IMR-90 (cell line): Measurements from ENCODE around the gene GAS7. TPM values are rescaled to one million over a fixed set of nuclear protein-coding genes. Genes with fewer than 3 reads are reported as not detected.

ENCODE experiments used
- ATAC-seq: fragments of 200-7000 bp; cut with Tn5 transposase; 2 replicates; pipeline ENCODE4 v1.9.1; 2020; ENCODE audit warnings: low read depth, mild to moderate bottlenecking, moderate library complexity
- BruUV-seq: library from RNA; stranded (reverse); fragments of 400-500 nt; replicated peaks from 2 replicates; lab custom pipeline; 2021; lab: Mats Ljungman, UMichigan
- CTCF ChIA-PET: fragments of 300-600 bp; formaldehyde crosslinking; extraction: SDS; loops from one replicate; lab custom pipeline; 2021; ENCODE audit warnings: antibody characterized with exemption; lab: Yijun Ruan, JAX
- POLR2A ChIA-PET: fragments of 300-600 bp; sonication (Branson Sonifier 250); formaldehyde crosslinking; loops from one replicate; lab custom pipeline; 2022; ENCODE audit warnings: antibody characterized with exemption; ENCODE audit not compliant: unreplicated experiment; lab: Charles Lee
- DNase-seq: peaks from one replicate; pipeline ENCODE4 v3.0.0; 2013
- H2AFZ ChIP-seq: replicated peaks from 2 replicates; pipeline ENCODE3; 2013; ENCODE audit warnings: low read length, mild to moderate bottlenecking; ENCODE audit not compliant: poor library complexity
- H2AK5ac ChIP-seq: 2 replicates; pipeline ENCODE4 v1.6.1; 2013; ENCODE audit warnings: low read depth, low read length, inconsistent platforms
- H2AK9ac ChIP-seq: replicated peaks from 2 replicates; pipeline ENCODE3; 2013; ENCODE audit warnings: mild to moderate bottlenecking, low read depth, low read length, moderate library complexity; ENCODE audit not compliant: poor library complexity
- H2BK120ac ChIP-seq: 2 replicates; pipeline ENCODE4 v1.6.1; 2013; ENCODE audit warnings: low read depth, low read length, inconsistent platforms
- H2BK15ac ChIP-seq: 3 replicates; pipeline ENCODE4 v1.6.1; 2013; ENCODE audit warnings: low read depth, low read length, inconsistent platforms
- H2BK20ac ChIP-seq: 2 replicates; pipeline ENCODE4 v1.6.1; 2013; ENCODE audit warnings: low read depth, mild to moderate bottlenecking, inconsistent platforms, low read length, moderate library complexity
- H2BK5ac ChIP-seq: 2 replicates; pipeline ENCODE4 v1.6.1; 2013; ENCODE audit warnings: mild to moderate bottlenecking, low read depth, low read length, inconsistent platforms; ENCODE audit not compliant: poor library complexity, severe bottlenecking
- H3K14ac ChIP-seq: replicated peaks from 2 replicates; pipeline ENCODE4 v1.6.1; 2013; ENCODE audit warnings: low read depth, low read length, inconsistent platforms
- H3K18ac ChIP-seq: 2 replicates; pipeline ENCODE4 v1.6.1; 2013; ENCODE audit warnings: low read depth, low read length, control low read depth
- H3K23ac ChIP-seq: 2 replicates; pipeline ENCODE4 v1.6.1; 2013; ENCODE audit warnings: low read depth, low read length, inconsistent platforms
- H3K27ac ChIP-seq: 2 replicates; pipeline ENCODE4 v1.5.1; 2013; ENCODE audit warnings: mild to moderate bottlenecking, control low read depth, low read length; ENCODE audit not compliant: insufficient read depth
- H3K27me3 ChIP-seq: 2 replicates; pipeline ENCODE4 v1.6.1; 2013; ENCODE audit warnings: low read length; ENCODE audit not compliant: control insufficient read depth, insufficient read depth
- H3K36me3 ChIP-seq: 2 replicates; pipeline ENCODE4 v1.6.1; 2013; ENCODE audit warnings: low read length, mixed read lengths; ENCODE audit not compliant: control insufficient read depth, insufficient read depth
- H3K4ac ChIP-seq: 2 replicates; pipeline ENCODE4 v1.6.1; 2013; ENCODE audit warnings: low read depth, low read length, inconsistent platforms
- H3K4me1 ChIP-seq: 2 replicates; pipeline ENCODE4 v1.6.1; 2013; ENCODE audit warnings: low read length, mixed read lengths; ENCODE audit not compliant: control insufficient read depth, insufficient read depth
- H3K4me2 ChIP-seq: 2 replicates; pipeline ENCODE4 v1.6.1; 2013; ENCODE audit warnings: low read depth, mild to moderate bottlenecking, control low read depth, low read length, moderate library complexity
- H3K4me3 ChIP-seq: 2 replicates; pipeline ENCODE4 v1.5.1; 2013; ENCODE audit warnings: low read depth, mild to moderate bottlenecking, control low read depth, low read length, moderate library complexity; ENCODE audit not compliant: insufficient read depth
- H3K56ac ChIP-seq: 2 replicates; pipeline ENCODE4 v1.6.1; 2013; ENCODE audit warnings: low read length, inconsistent platforms; ENCODE audit not compliant: insufficient read depth; ENCODE audit errors: extremely low read depth
- H3K79me1 ChIP-seq, 2 experiments: 2 replicates each; pipeline ENCODE4 v1.6.1; 2013; ENCODE audit warnings: low read length in 2 of 2, inconsistent platforms in 1 of 2, low read depth in 1 of 2
- H3K9ac ChIP-seq: 2 replicates; pipeline ENCODE4 v1.6.1; 2013; ENCODE audit warnings: low read depth, low read length, control low read depth
- H3K9me1 ChIP-seq: 2 replicates; pipeline ENCODE4 v1.6.1; 2013; ENCODE audit warnings: low read length, inconsistent platforms; ENCODE audit not compliant: insufficient read depth
- H3K9me3 ChIP-seq: 2 replicates; pipeline ENCODE4 v1.6.1; 2013; ENCODE audit warnings: low read length; ENCODE audit not compliant: control insufficient read depth, insufficient read depth
- H4K20me1 ChIP-seq: 2 replicates; pipeline ENCODE4 v1.6.1; 2013; ENCODE audit warnings: low read length, inconsistent platforms; ENCODE audit not compliant: insufficient read depth
- H4K5ac ChIP-seq: 2 replicates; pipeline ENCODE4 v1.6.1; 2013; ENCODE audit warnings: mild to moderate bottlenecking, low read depth, low read length, control low read depth
- H4K8ac ChIP-seq, 2 experiments: 2 replicates each; pipeline ENCODE4 v1.6.1; 2013; ENCODE audit warnings: low read depth in 2 of 2, low read length in 2 of 2, control low read depth in 1 of 2, inconsistent platforms in 1 of 2
- H4K91ac ChIP-seq: 2 replicates; pipeline ENCODE4 v1.6.1; 2013; ENCODE audit warnings: low read depth, low read length, inconsistent platforms; ENCODE audit not compliant: insufficient read depth
- BHLHE40 ChIP-seq: fragments of 150-350 bp; IDR thresholded peaks from 2 replicates; pipeline ENCODE4 v1.6.1; 2016; ENCODE audit warnings: mild to moderate bottlenecking, low read depth, low read length
- CEBPB ChIP-seq: IDR thresholded peaks from 2 replicates; pipeline ENCODE4 v1.6.1; 2012; ENCODE audit warnings: low read depth, low read length, improper control_type of control experiment
- CHD1 ChIP-seq: IDR thresholded peaks from 2 replicates; pipeline ENCODE4 v1.6.1; 2012; ENCODE audit warnings: low read depth, low read length, improper control_type of control experiment
- FOS ChIP-seq: fragments of 150-350 bp; IDR thresholded peaks from 2 replicates; pipeline ENCODE4 v1.6.1; 2016; ENCODE audit warnings: low read depth, low read length
- MAFK ChIP-seq: IDR thresholded peaks from 2 replicates; pipeline ENCODE4 v1.6.1; 2012; ENCODE audit warnings: low read depth, low read length, improper control_type of control experiment
- MXI1 ChIP-seq: IDR thresholded peaks from 2 replicates; pipeline ENCODE4 v1.6.1; 2012; ENCODE audit warnings: low read depth, mild to moderate bottlenecking, low read length, moderate library complexity, borderline replicate concordance
- NFE2L2 ChIP-seq: fragments of 150-350 bp; IDR thresholded peaks from 2 replicates; pipeline ENCODE4 v1.6.1; 2016; ENCODE audit warnings: low read depth, mild to moderate bottlenecking, low read length
- POLR2A ChIP-seq: IDR thresholded peaks from 2 replicates; pipeline ENCODE4 v1.6.1; 2012; ENCODE audit warnings: mild to moderate bottlenecking, low read depth, low read length
- RAD21 ChIP-seq: IDR thresholded peaks from 2 replicates; pipeline ENCODE4 v1.6.1; 2012; ENCODE audit warnings: low read length, improper control_type of control experiment
- RCOR1 ChIP-seq: IDR thresholded peaks from 2 replicates; pipeline ENCODE4 v1.6.1; 2012; ENCODE audit warnings: mild to moderate bottlenecking, low read length, improper control_type of control experiment; ENCODE audit not compliant: insufficient replicate concordance
- WGBS, 2 experiments: methylation state at CpG; one replicate each; pipeline versions ENCODE4 v1.1.5 to v1.1.7; 2013; ENCODE audit warnings: missing lambda C conversion rate in 2 of 2; ENCODE audit not compliant: insufficient read length in 1 of 2; ENCODE audit errors: extremely low coverage in 2 of 2; 5-methylcytosine and 5-hydroxymethylcytosine counted together
- dilution Hi-C: fragments of 300-500 bp; cut with HindIII; formaldehyde crosslinking; loops from one replicate; pipeline ENCODE4 v1.14.3; 2018; ENCODE audit warnings: low sequenced_read_pairs; ENCODE audit not compliant: unreplicated experiment
- in situ Hi-C: fragments of 300-500 bp; cut with MboI; formaldehyde crosslinking; loops from 3 replicates; pipeline ENCODE4 v1.14.3; 2019; ENCODE audit warnings: low sequenced_read_pairs, inconsistent platforms, mixed read lengths
- intact Hi-C: fragments of 100-400 bp; cut with micrococcal nuclease; formaldehyde crosslinking; loops from 2 replicates; pipeline ENCODE4 v1.10.0; 2022
- polyA plus RNA-seq, 3 experiments: library from polyadenylated mRNA; depleted of rRNA; stranded (reverse); fragments of >200 nt; gene quantifications; 2 replicates each; pipeline ENCODE4 v1.2.3, GENCODE V29; 2012; ENCODE audit warnings: low replicate concordance in 1 of 3
- total RNA-seq: library from RNA; depleted of rRNA; stranded (reverse); fragments of >200 nt; gene quantifications from 2 replicates; pipeline ENCODE4 v1.2.3, GENCODE V29; 2012
- TF ChIP-seq, protein P1 (sequence below): fragments of 150-350 bp; IDR thresholded peaks from 2 replicates; pipeline ENCODE4 v1.6.1; 2017; ENCODE audit warnings: mild to moderate bottlenecking, antibody characterized with exemption, low read length, low read depth
- TF ChIP-seq, protein P2 (sequence below): fragments of 150-350 bp; IDR thresholded peaks from 2 replicates; pipeline ENCODE4 v1.6.1; 2016; ENCODE audit warnings: low read depth, mild to moderate bottlenecking, low read length, moderate library complexity, borderline replicate concordance

The GAS7 gene
- total and polyA plus RNA-seq, 2 of the 4 experiments (the other 2 are of a cell fraction) = 4.6 to 5.0 TPM

DNA sequence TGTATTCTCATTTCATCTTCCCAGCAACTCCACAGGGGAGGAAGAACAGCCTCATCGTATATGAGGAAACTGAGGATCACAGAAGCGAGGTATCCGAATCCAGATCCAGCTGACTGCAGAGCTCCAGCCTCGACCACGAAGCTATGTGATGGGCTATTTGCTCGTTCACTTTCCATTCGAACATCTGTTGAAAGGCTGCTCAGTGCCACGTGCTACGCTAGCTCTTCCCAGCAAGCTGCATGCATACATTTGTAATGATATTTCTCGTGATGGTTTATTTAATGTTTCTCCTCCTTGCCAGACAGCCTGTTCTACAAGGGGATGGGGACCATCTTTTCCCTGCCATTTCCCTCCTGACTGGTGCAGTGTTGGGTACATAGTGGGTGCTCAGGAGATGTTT, 244.9 kb downstream of the GAS7 start:
- H3K9ac ChIP-seq = no peak overlapping the region
- H3K14ac ChIP-seq = no peak overlapping the region
- H3K18ac ChIP-seq = no peak overlapping the region
- H3K4me3 ChIP-seq = no peak overlapping the region
- H2AK9ac ChIP-seq = no peak overlapping the region
- intact Hi-C loops (no loop called here), in situ Hi-C loops (no loop called here), dilution Hi-C loops (no loop called here)
- no peak overlapping the region for H2AFZ ChIP-seq
- no peak overlapping the region for H2BK5ac ChIP-seq
- H3K27me3 ChIP-seq = no peaks in the 10 kb centered on the region
- H3K4me2 ChIP-seq = no peak overlapping the region
- no peak overlapping the region for H3K23ac ChIP-seq
- H3K56ac ChIP-seq = no peak overlapping the region
- H4K5ac ChIP-seq = no peak overlapping the region
- no peak overlapping the region for H4K91ac ChIP-seq
- no peak for ATAC-seq
- DNase-seq = no peak
- CTCF ChIA-PET = interaction anchor here (0.8 kb wide), 1 partner anchor 25 kb away, joined by 3 read pairs; no protein-coding TSS in a partner anchor
- H3K4me1 ChIP-seq = no peaks in the 10 kb centered on the region
- no peaks in the 10 kb centered on the region for H3K9me3 ChIP-seq
- H4K8ac ChIP-seq = no peak overlapping the region
- no peaks in the 10 kb centered on the region for H3K36me3 ChIP-seq
- H3K9me1 ChIP-seq = no peaks in the 10 kb centered on the region
- H3K79me1 ChIP-seq = no peaks in the 10 kb centered on the region
- POLR2A ChIA-PET = no interaction called here
- no TSS peak for BruUV-seq
- no peak overlapping the region for H2BK20ac ChIP-seq
- TF ChIP-seq RAD21 (no peak), NFE2L2 (no peak), RCOR1 (no peak), BHLHE40 (no peak), MAFK (no peak), MXI1 (no peak), CEBPB (no peak), FOS (no peak), POLR2A (no peak), CHD1 (no peak)
- TF ChIP-seq, protein P1, sequence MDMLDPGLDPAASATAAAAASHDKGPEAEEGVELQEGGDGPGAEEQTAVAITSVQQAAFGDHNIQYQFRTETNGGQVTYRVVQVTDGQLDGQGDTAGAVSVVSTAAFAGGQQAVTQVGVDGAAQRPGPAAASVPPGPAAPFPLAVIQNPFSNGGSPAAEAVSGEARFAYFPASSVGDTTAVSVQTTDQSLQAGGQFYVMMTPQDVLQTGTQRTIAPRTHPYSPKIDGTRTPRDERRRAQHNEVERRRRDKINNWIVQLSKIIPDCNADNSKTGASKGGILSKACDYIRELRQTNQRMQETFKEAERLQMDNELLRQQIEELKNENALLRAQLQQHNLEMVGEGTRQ = no peak
- TF ChIP-seq, protein P2, sequence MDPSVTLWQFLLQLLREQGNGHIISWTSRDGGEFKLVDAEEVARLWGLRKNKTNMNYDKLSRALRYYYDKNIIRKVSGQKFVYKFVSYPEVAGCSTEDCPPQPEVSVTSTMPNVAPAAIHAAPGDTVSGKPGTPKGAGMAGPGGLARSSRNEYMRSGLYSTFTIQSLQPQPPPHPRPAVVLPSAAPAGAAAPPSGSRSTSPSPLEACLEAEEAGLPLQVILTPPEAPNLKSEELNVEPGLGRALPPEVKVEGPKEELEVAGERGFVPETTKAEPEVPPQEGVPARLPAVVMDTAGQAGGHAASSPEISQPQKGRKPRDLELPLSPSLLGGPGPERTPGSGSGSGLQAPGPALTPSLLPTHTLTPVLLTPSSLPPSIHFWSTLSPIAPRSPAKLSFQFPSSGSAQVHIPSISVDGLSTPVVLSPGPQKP = no peak
- no peak overlapping the region for H3K4ac ChIP-seq
- H2BK15ac ChIP-seq = no peak overlapping the region
- no peaks in the 10 kb centered on the region for H4K20me1 ChIP-seq
- H2AK5ac ChIP-seq = no peak overlapping the region
- WGBS, 2 experiments = 72% methylated on average over 5 of the region's 10 CpGs; no CpG with 5 or more reads in 1 of the 2 experiments
- no peak overlapping the region for H3K27ac ChIP-seq
- no peak overlapping the region for H2BK120ac ChIP-seq
